ENCODE measurements around the gene EYA3. TPM values are rescaled to one million over a fixed set of nuclear protein-coding genes. Genes with fewer than 3 reads are reported as not detected.
"Not testable (repeated sequence)": the region's sequence is repeated elsewhere in the genome, so short reads cannot be mapped to it uniquely, and the experiment has no call there.

The EYA3 gene
- total RNA-seq, 3 donors from 2014 or later (not counting 1 experiment from before 2014, with no cell fraction given) = 17.7 to 25.2 (median 19.1) TPM

DNA sequence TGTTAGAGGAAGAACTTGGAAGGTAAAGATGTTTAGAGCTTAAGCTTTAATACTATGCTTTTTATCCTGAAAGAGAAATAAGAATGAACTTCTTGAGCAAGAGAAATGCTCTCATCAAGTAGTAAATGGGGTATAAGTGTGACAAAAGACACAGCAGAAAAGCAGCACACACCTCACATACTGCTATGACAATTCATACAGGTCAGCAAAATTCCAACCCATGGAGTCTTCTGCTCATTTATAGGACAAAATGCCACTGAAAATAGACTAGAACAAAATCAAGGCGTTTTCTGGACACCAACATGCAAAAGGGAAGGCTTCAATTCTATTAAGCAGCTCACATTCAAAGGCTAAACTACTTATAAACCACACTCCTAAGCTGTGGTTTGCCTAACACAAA lies 61.2 kb downstream of the EYA3 start:
- Mint-ChIP-seq H3K4me1 (peaks cover 22 to 26% of the 10 kb centered on the region in 2 donors), H3K9me3 (no peaks in the 10 kb centered on the region), H3K27me3 (ENCODE audit: low read depth in 2 of 2) (no peaks in the 10 kb centered on the region), H3K27ac (peak overlapping the region; percentile 31 to 74), H3K4me3 (no peak overlapping the region), H3K36me3 (no peaks in the 10 kb centered on the region)
- Histone ChIP-seq H3K27me3 (ENCODE audit: control insufficient read depth, insufficient read depth, low read length) (no peaks in the 10 kb centered on the region), H3K4me1 (ENCODE audit: control insufficient read depth, insufficient read depth, low read length) (peaks cover 6% of the 10 kb centered on the region), H3K36me3 (ENCODE audit: control insufficient read depth, insufficient read depth, low read length) (peaks cover 10% of the 10 kb centered on the region), H3K27ac (ENCODE audit: low read length) (no peak overlapping the region), H3K4me3 (ENCODE audit: low read length) (no peak overlapping the region), H3K9me3 (ENCODE audit: control insufficient read depth, insufficient read depth, low read length) (no peaks in the 10 kb centered on the region)
- DNase-seq (no peak), ATAC-seq (no peak)
- WGBS (ENCODE audit: insufficient coverage) = 73% methylated on average over 1 of the region's 1 CpG
- TF ChIP-seq, protein P1, sequence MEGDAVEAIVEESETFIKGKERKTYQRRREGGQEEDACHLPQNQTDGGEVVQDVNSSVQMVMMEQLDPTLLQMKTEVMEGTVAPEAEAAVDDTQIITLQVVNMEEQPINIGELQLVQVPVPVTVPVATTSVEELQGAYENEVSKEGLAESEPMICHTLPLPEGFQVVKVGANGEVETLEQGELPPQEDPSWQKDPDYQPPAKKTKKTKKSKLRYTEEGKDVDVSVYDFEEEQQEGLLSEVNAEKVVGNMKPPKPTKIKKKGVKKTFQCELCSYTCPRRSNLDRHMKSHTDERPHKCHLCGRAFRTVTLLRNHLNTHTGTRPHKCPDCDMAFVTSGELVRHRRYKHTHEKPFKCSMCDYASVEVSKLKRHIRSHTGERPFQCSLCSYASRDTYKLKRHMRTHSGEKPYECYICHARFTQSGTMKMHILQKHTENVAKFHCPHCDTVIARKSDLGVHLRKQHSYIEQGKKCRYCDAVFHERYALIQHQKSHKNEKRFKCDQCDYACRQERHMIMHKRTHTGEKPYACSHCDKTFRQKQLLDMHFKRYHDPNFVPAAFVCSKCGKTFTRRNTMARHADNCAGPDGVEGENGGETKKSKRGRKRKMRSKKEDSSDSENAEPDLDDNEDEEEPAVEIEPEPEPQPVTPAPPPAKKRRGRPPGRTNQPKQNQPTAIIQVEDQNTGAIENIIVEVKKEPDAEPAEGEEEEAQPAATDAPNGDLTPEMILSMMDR (IDR thresholded peaks at IDR 0.05) = no peak
- intact Hi-C loops (cut with micrococcal nuclease) = no loop called here

DNA sequence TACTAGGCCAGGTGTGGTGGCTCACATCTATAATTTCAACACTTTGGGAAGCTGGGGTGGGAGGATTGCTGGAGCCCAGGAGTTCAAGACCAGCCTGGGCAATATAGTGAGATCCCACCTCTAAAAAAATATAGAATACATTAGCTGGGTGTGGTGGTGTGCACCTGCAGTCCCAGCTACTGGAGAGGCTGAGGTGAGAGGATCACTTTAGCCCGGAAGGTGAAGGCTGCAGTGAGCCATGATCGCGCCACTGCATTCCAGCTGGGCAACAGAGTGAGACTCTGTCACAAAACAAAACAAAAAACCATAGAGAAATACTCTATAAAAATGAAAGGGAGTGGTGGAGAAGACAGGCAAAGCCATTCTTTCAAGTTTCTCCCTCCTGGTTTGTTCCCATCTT lies 62.1 kb downstream of the EYA3 start:
- Mint-ChIP-seq H3K4me3 (no peak overlapping the region), H3K36me3 (no peaks in the 10 kb centered on the region), H3K27ac (peak overlapping the region in 1 of 2 donors; percentile 74), H3K9me3 (no peaks in the 10 kb centered on the region), H3K27me3 (ENCODE audit: low read depth in 2 of 2) (no peaks in the 10 kb centered on the region), H3K4me1 (peaks cover 24 to 27% of the 10 kb centered on the region in 2 donors)
- TF ChIP-seq, protein P1 (IDR thresholded peaks at IDR 0.05) = no peak
- Histone ChIP-seq H3K4me3 (ENCODE audit: low read length) (no peak overlapping the region), H3K36me3 (ENCODE audit: control insufficient read depth, insufficient read depth, low read length) (peaks cover 10% of the 10 kb centered on the region), H3K27ac (ENCODE audit: low read length) (no peak overlapping the region), H3K27me3 (ENCODE audit: control insufficient read depth, insufficient read depth, low read length) (no peaks in the 10 kb centered on the region), H3K4me1 (ENCODE audit: control insufficient read depth, insufficient read depth, low read length) (peaks cover 6% of the 10 kb centered on the region), H3K9me3 (ENCODE audit: control insufficient read depth, insufficient read depth, low read length) (no peaks in the 10 kb centered on the region)
- ATAC-seq = no peak
- no peak for DNase-seq
- 100% methylated on average over 1 of the region's 3 CpGs for WGBS (ENCODE audit: insufficient coverage)
- intact Hi-C loops (cut with micrococcal nuclease) = no loop called here

DNA sequence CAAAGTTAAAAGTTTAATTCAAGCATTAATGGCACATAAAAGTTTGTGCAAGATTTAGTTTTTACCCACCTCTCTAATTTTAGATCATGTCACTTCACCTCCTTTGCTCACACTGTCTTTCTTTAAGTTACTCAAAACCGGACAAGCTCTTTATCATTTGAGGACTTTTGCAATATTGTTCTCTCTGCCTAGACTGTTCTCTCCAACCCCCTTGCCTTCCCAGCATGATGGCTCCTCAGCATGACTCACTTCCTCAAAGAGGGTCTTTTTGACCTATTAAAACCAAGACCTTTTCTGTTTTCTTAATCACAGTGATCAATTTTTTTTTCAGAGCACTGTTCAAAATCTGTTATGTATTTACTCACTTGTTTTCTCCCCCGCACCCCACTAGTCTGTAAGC lies 67.3 kb downstream of the EYA3 start:
- H3K27me3 ChIP-seq (ENCODE audit: control insufficient read depth, insufficient read depth, low read length) = no peaks in the 10 kb centered on the region
- Mint-ChIP-seq H3K9me3 (no peaks in the 10 kb centered on the region), H3K36me3 (peaks cover 1% of the 10 kb centered on the region), H3K4me3 (no peak overlapping the region), H3K27me3 (ENCODE audit: low read depth in 2 of 2) (no peaks in the 10 kb centered on the region), H3K27ac (peak overlapping the region; percentile 10 to 21), H3K4me1 (peaks cover 10 to 15% of the 10 kb centered on the region in 2 donors)
- 61% methylated on average over 1 of the region's 2 CpGs for WGBS (ENCODE audit: insufficient coverage)
- intact Hi-C loops (cut with micrococcal nuclease) = no loop called here
- H3K36me3 ChIP-seq (ENCODE audit: control insufficient read depth, insufficient read depth, low read length) = peaks cover 10% of the 10 kb centered on the region
- no peaks in the 10 kb centered on the region for H3K4me1 ChIP-seq (ENCODE audit: control insufficient read depth, insufficient read depth, low read length)
- H3K9me3 ChIP-seq (ENCODE audit: control insufficient read depth, insufficient read depth, low read length) = no peaks in the 10 kb centered on the region
- no peak overlapping the region for H3K4me3 ChIP-seq (ENCODE audit: low read length)
- ATAC-seq (no peak), DNase-seq (no peak)
- TF ChIP-seq, protein P1 (IDR thresholded peaks at IDR 0.05) = no peak
- H3K27ac ChIP-seq (ENCODE audit: low read length) = no peak overlapping the region

DNA sequence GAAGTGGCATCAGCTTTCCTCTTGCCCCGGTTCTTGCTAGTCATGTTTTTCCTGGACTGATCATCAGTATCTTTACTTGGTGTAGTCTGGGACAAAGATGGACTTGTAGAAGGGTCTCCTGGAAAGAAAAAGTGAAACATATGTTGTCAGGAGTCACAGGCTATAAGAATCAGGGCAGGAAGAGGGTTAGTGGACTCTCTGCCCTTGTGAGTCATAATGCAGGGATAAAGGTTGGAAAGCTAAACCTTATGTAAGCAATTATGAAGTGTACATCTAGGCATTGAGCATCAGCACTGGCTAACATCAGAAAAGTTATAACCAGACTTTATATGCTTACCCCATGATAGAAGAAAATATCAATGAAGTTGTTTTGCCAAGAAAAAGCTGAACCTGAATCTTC lies 77.4 kb downstream of the EYA3 start:
- Histone ChIP-seq H3K27me3 (ENCODE audit: control insufficient read depth, insufficient read depth, low read length) (no peaks in the 10 kb centered on the region), H3K27ac (ENCODE audit: low read length) (no peak overlapping the region), H3K4me3 (ENCODE audit: low read length) (no peak overlapping the region), H3K4me1 (ENCODE audit: control insufficient read depth, insufficient read depth, low read length) (no peaks in the 10 kb centered on the region), H3K36me3 (ENCODE audit: control insufficient read depth, insufficient read depth, low read length) (peaks cover 56% of the 10 kb centered on the region), H3K9me3 (ENCODE audit: control insufficient read depth, insufficient read depth, low read length) (no peaks in the 10 kb centered on the region)
- no peaks in the 10 kb centered on the region for H3K27me3 Mint-ChIP-seq (ENCODE audit: low read depth in 2 of 2)
- peaks cover 29% of the 10 kb centered on the region for H3K36me3 Mint-ChIP-seq
- H3K4me1 Mint-ChIP-seq = peaks cover 0 to 6% of the 10 kb centered on the region in 2 donors
- H3K9me3 Mint-ChIP-seq = no peaks in the 10 kb centered on the region
- no peak overlapping the region for H3K4me3 Mint-ChIP-seq
- intact Hi-C loops (cut with micrococcal nuclease) = no loop called here
- TF ChIP-seq, protein P1 (IDR thresholded peaks at IDR 0.05) = no peak
- WGBS (ENCODE audit: insufficient coverage) = 91% methylated on average over 1 of the region's 1 CpG
- H3K27ac Mint-ChIP-seq = peak overlapping the region in 1 of 2 donors; percentile 46
- DNase-seq (no peak), ATAC-seq (no peak)

GRCh38 chr1:28003117-28003516 lies 85.3 kb downstream of the EYA3 start:
- H3K4me1 Mint-ChIP-seq; H3K4me1 ChIP-seq (ENCODE audit: control insufficient read depth, insufficient read depth, low read length); DNase-seq; H3K27me3 Mint-ChIP-seq (ENCODE audit: low read depth in 2 of 2); H3K4me3 Mint-ChIP-seq; intact Hi-C loops (cut with micrococcal nuclease); H3K27ac Mint-ChIP-seq; H3K4me3 ChIP-seq (ENCODE audit: low read length); H3K9me3 Mint-ChIP-seq; H3K27ac ChIP-seq (ENCODE audit: low read length); H3K27me3 ChIP-seq (ENCODE audit: control insufficient read depth, insufficient read depth, low read length); ATAC-seq; H3K9me3 ChIP-seq (ENCODE audit: control insufficient read depth, insufficient read depth, low read length): not testable (repeated sequence)
- H3K36me3 ChIP-seq (ENCODE audit: control insufficient read depth, insufficient read depth, low read length) = peaks cover 45% of the 10 kb centered on the region
- 93% methylated on average over 8 of the region's 8 CpGs for WGBS (ENCODE audit: insufficient coverage)
- H3K36me3 Mint-ChIP-seq = peaks cover 14% of the 10 kb centered on the region

Data from natural killer cell (primary cell).